ENCODE data around the gene EPB41L3. TPM values are rescaled to one million over a fixed set of nuclear protein-coding genes. Genes with fewer than 3 reads are reported as not detected.

Gene EPB41L3
- total and polyA plus RNA-seq, 2 donors (not counting 1 experiment from before 2014, with no cell fraction given) = 3.1 to 29.9 TPM

- Histone ChIP-seq H3K4me2 (ENCODE audit: extremely low read depth, insufficient read depth, low read length) (no peak overlapping the region), H3K9me3 (ENCODE audit: control insufficient read depth, insufficient read depth, low read depth, low read length) (no peaks in the 10 kb centered on the region), H3K27ac (ENCODE audit: insufficient read depth, low read length) (no peak overlapping the region), H3K4me3 (replicated peaks in 1 of 4; ENCODE audit: control extremely low read depth in 1 of 4, insufficient read depth in 1 of 4, low read depth in 3 of 4, low read length in 4 of 4) (no peak overlapping the region), H3K4me1 (ENCODE audit: control insufficient read depth, extremely low read depth, insufficient read depth, low read length) (no peaks in the 10 kb centered on the region), H3K79me2 (ENCODE audit: control insufficient read depth, insufficient read depth, low read length) (no peaks in the 10 kb centered on the region), H3K36me3 (ENCODE audit: control insufficient read depth, insufficient read depth, low read length) (no peaks in the 10 kb centered on the region), H3K9ac (ENCODE audit: insufficient read depth, low read length) (no peak overlapping the region), H2AFZ (ENCODE audit: low read length) (no peak overlapping the region), H3K27me3 (ENCODE audit: control insufficient read depth, insufficient read depth, low read length) (no peaks in the 10 kb centered on the region), H4K20me1 (ENCODE audit: control insufficient read depth, extremely low read depth, insufficient read depth, low read length) (no peaks in the 10 kb centered on the region)
- no peak for DNase-seq (ENCODE audit: low read depth in 2 of 2)
- no peak for TF ChIP-seq CTCF (conservative IDR thresholded peaks at IDR 0.05 in 1 of 2, IDR thresholded peaks at IDR 0.05 in 1 of 2; ENCODE audit: low read depth in 1 of 2, low read length in 2 of 2)
- TF ChIP-seq EZH2 (IDR thresholded peaks at IDR 0.05; ENCODE audit: low read length, missing control alignments) = no peak
Measured at GRCh38 chr18:5506174-5506573, 37.6 kb downstream of the EPB41L3 start.

GRCh38 chr18:5503740-5504139, 40.1 kb downstream of the EPB41L3 start:
- Histone ChIP-seq H4K20me1 (ENCODE audit: control insufficient read depth, extremely low read depth, insufficient read depth, low read length) (no peaks in the 10 kb centered on the region), H3K79me2 (ENCODE audit: control insufficient read depth, insufficient read depth, low read length) (no peaks in the 10 kb centered on the region), H2AFZ (ENCODE audit: low read length) (no peak overlapping the region), H3K4me3 (replicated peaks in 1 of 4; ENCODE audit: control extremely low read depth in 1 of 4, insufficient read depth in 1 of 4, low read depth in 3 of 4, low read length in 4 of 4) (no peak overlapping the region), H3K4me1 (ENCODE audit: control insufficient read depth, extremely low read depth, insufficient read depth, low read length) (no peaks in the 10 kb centered on the region), H3K4me2 (ENCODE audit: extremely low read depth, insufficient read depth, low read length) (no peak overlapping the region), H3K27ac (ENCODE audit: insufficient read depth, low read length) (no peak overlapping the region), H3K36me3 (ENCODE audit: control insufficient read depth, insufficient read depth, low read length) (no peaks in the 10 kb centered on the region), H3K9me3 (ENCODE audit: control insufficient read depth, insufficient read depth, low read depth, low read length) (no peaks in the 10 kb centered on the region), H3K9ac (ENCODE audit: insufficient read depth, low read length) (no peak overlapping the region), H3K27me3 (ENCODE audit: control insufficient read depth, insufficient read depth, low read length) (no peaks in the 10 kb centered on the region)
- TF ChIP-seq EZH2 (IDR thresholded peaks at IDR 0.05; ENCODE audit: low read length, missing control alignments) (no peak), CTCF (conservative IDR thresholded peaks at IDR 0.05 in 1 of 2, IDR thresholded peaks at IDR 0.05 in 1 of 2; ENCODE audit: low read depth in 1 of 2, low read length in 2 of 2) (no peak)
- peak in 1 of 2 donors; percentile 10 for DNase-seq (ENCODE audit: low read depth in 2 of 2)

GRCh38 chr18:5500158-5500939, 43.4 kb downstream of the EPB41L3 start:
- no peak overlapping the region for H3K9ac ChIP-seq (ENCODE audit: insufficient read depth, low read length)
- no peaks in the 10 kb centered on the region for H4K20me1 ChIP-seq (ENCODE audit: control insufficient read depth, extremely low read depth, insufficient read depth, low read length)
- H3K27ac ChIP-seq (ENCODE audit: insufficient read depth, low read length) = no peak overlapping the region
- no peaks in the 10 kb centered on the region for H3K4me1 ChIP-seq (ENCODE audit: control insufficient read depth, extremely low read depth, insufficient read depth, low read length)
- DNase-seq (ENCODE audit: low read depth in 2 of 2) = peak in 1 of 2 donors; percentile 21
- H3K36me3 ChIP-seq (ENCODE audit: control insufficient read depth, insufficient read depth, low read length) = no peaks in the 10 kb centered on the region
- no peaks in the 10 kb centered on the region for H3K27me3 ChIP-seq (ENCODE audit: control insufficient read depth, insufficient read depth, low read length)
- no peak for TF ChIP-seq EZH2 (IDR thresholded peaks at IDR 0.05; ENCODE audit: low read length, missing control alignments)
- TF ChIP-seq CTCF (conservative IDR thresholded peaks at IDR 0.05 in 1 of 2, IDR thresholded peaks at IDR 0.05 in 1 of 2; ENCODE audit: low read depth in 1 of 2, low read length in 2 of 2) = no peak
- no peak overlapping the region for H3K4me2 ChIP-seq (ENCODE audit: extremely low read depth, insufficient read depth, low read length)
- H3K9me3 ChIP-seq (ENCODE audit: control insufficient read depth, insufficient read depth, low read depth, low read length) = no peaks in the 10 kb centered on the region
- H2AFZ ChIP-seq (ENCODE audit: low read length) = no peak overlapping the region
- H3K4me3 ChIP-seq (replicated peaks in 1 of 4; ENCODE audit: control extremely low read depth in 1 of 4, insufficient read depth in 1 of 4, low read depth in 3 of 4, low read length in 4 of 4) = no peak overlapping the region
- no peaks in the 10 kb centered on the region for H3K79me2 ChIP-seq (ENCODE audit: control insufficient read depth, insufficient read depth, low read length)

Measured in fibroblast of lung (primary cell).